HG03066 (cell line): Measurements from ENCODE around the gene KLF11.
"Not testable (repeated sequence)": the region's sequence is repeated elsewhere in the genome, so short reads cannot be mapped to it uniquely, and the experiment has no call there.

Source experiments
- ATAC-seq: cut with Tn5 transposase; IDR thresholded peaks from one replicate; pipeline ENCODE4 v1.9.1; 2021; ENCODE audit warnings: low read depth; ENCODE audit not compliant: unreplicated experiment

KLF11 gene

GRCh38 chr2:10022966-10023662 lies 20.2 kb upstream of the KLF11 start:
- ATAC-seq: no peak

- ATAC-seq: no peak
Observed at GRCh38 chr2:10026940-10027569, 16.3 kb upstream of the KLF11 start.

GRCh38 chr2:10027660-10028330 lies 15.6 kb upstream of the KLF11 start:
- no peak for ATAC-seq

GRCh38 chr2:10028407-10028987 lies 14.9 kb upstream of the KLF11 start:
- no peak for ATAC-seq

- no peak for ATAC-seq
Observed at GRCh38 chr2:10028988-10029874, 14.1 kb upstream of the KLF11 start.

GRCh38 chr2:10029875-10030223 lies 13.5 kb upstream of the KLF11 start:
- ATAC-seq: no peak

GRCh38 chr2:10030311-10030736 lies 13.0 kb upstream of the KLF11 start:
- ATAC-seq: no peak

- not testable (repeated sequence) for ATAC-seq
Observed at GRCh38 chr2:10030798-10031197, 12.6 kb upstream of the KLF11 start.

GRCh38 chr2:10031886-10032745 lies 11.2 kb upstream of the KLF11 start:
- ATAC-seq: no peak

- no peak for ATAC-seq
Observed at GRCh38 chr2:10032746-10033105, 10.6 kb upstream of the KLF11 start.

GRCh38 chr2:10033251-10034006 lies 9.9 kb upstream of the KLF11 start:
- no peak for ATAC-seq

GRCh38 chr2:10034333-10035052 lies 8.9 kb upstream of the KLF11 start:
- no peak for ATAC-seq

GRCh38 chr2:10035053-10035422 lies 8.3 kb upstream of the KLF11 start:
- no peak for ATAC-seq

- no peak for ATAC-seq
Observed at GRCh38 chr2:10035633-10036032, 7.7 kb upstream of the KLF11 start.

- ATAC-seq: no peak
Observed at GRCh38 chr2:10036095-10036884, 7.1 kb upstream of the KLF11 start.

- ATAC-seq: no peak
Observed at GRCh38 chr2:10038123-10038522, 5.2 kb upstream of the KLF11 start.

GRCh38 chr2:10038716-10039115 lies 4.6 kb upstream of the KLF11 start:
- no peak for ATAC-seq
